GM15510 (cell line): ENCODE results near the gene TBX3.

Experiments
- POLR2A ChIP-seq: IDR thresholded peaks from 3 replicates; pipeline ENCODE4 v1.6.1; 2011; ENCODE audit warnings: borderline replicate concordance; ENCODE audit not compliant: insufficient read length; ENCODE audit errors: extremely low read depth

The TBX3 gene

GRCh38 chr12:114657597-114657920 lies 26.4 kb downstream of the TBX3 start:
- TF ChIP-seq POLR2A = no peak

- TF ChIP-seq POLR2A = no peak
These were observed 26.9 kb downstream of the TBX3 start for GRCh38 chr12:114656906-114657596.

GRCh38 chr12:114655934-114656749 lies 27.8 kb downstream of the TBX3 start:
- no peak for TF ChIP-seq POLR2A

- no peak for TF ChIP-seq POLR2A
These were observed 34.4 kb downstream of the TBX3 start for GRCh38 chr12:114649585-114649984.

- no peak for TF ChIP-seq POLR2A
These were observed 35.3 kb downstream of the TBX3 start for GRCh38 chr12:114648711-114649110.

- TF ChIP-seq POLR2A = no peak
These were observed 45.1 kb downstream of the TBX3 start for GRCh38 chr12:114638790-114639435.

GRCh38 chr12:114636723-114637480 lies 47.1 kb downstream of the TBX3 start:
- no peak for TF ChIP-seq POLR2A

- no peak for TF ChIP-seq POLR2A
These were observed 52.7 kb downstream of the TBX3 start for GRCh38 chr12:114631242-114631641.

- TF ChIP-seq POLR2A = no peak
These were observed 55.8 kb downstream of the TBX3 start for GRCh38 chr12:114628199-114628598.

- TF ChIP-seq POLR2A = no peak
These were observed 56.6 kb downstream of the TBX3 start for GRCh38 chr12:114627393-114627792.

GRCh38 chr12:114625294-114625851 lies 58.6 kb downstream of the TBX3 start:
- TF ChIP-seq POLR2A = no peak

- no peak for TF ChIP-seq POLR2A
These were observed 60.2 kb downstream of the TBX3 start for GRCh38 chr12:114623737-114624136.
